Activated CD8-positive, alpha-beta memory T cell treated with anti-CD3 and anti-CD28 coated beads, Interleukin-2, amount 50 U/mL, for 4 hours (primary cell): Measurements from ENCODE around the gene KIRREL3.

Experiments used
- DNase-seq: peaks from one replicate; pipeline ENCODE4 v3.0.0-alpha.2; 2020

KIRREL3 gene

GRCh38 chr11:126456783-126457542 lies 543.6 kb downstream of the KIRREL3 start:
- no peak for DNase-seq

DNA sequence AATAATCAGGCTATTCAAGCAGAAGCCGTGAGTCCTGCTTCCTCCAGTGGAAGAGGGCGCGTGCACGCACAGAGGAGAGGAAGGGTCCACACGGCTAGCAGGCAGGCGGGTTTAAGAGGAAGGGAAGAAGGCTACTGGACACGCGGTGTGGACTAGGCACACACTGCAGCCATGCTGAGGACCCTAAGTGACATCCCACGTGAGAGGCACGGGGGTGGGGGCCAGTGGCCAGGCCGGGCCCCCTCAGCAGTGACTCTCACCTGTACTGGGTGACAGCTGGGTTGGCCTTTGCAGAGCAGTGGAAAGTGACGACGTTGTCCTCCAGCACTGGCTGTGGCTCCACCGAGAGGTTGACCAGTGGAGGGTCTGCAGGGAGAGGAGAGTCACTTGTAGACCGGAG lies 544.5 kb downstream of the KIRREL3 start:
- no peak for DNase-seq

- DNase-seq: no peak
Observed at GRCh38 chr11:126452241-126453101, 548.1 kb downstream of the KIRREL3 start.

DNA sequence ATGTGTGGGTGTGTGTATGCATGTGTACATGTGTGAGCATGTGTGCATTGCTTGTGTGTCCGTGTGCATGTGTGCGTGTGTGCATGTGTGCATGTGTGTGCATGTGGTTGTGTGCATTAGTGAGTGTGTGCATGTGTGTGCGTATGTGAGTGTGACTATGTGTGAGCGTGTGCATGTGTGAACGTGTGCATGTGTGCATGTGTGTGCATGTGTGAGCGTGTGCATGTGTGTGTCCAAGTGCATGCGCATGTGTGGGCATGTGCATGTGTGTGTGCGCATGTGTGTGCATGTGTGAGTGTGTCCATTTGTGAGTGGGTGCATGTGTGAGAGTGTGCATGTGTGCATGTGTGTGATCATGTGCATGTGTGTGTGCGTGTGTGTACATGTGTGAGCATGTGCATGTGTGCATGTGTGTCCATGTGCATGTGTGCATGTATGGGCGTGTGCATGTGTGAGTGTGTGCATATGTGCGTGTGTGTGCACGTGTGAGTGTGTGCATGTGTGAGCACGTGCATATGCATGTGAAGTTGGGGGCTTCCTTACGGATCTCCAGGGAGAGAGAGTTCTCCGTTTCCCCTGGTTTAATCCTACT lies 549.3 kb downstream of the KIRREL3 start:
- DNase-seq: no peak

DNA sequence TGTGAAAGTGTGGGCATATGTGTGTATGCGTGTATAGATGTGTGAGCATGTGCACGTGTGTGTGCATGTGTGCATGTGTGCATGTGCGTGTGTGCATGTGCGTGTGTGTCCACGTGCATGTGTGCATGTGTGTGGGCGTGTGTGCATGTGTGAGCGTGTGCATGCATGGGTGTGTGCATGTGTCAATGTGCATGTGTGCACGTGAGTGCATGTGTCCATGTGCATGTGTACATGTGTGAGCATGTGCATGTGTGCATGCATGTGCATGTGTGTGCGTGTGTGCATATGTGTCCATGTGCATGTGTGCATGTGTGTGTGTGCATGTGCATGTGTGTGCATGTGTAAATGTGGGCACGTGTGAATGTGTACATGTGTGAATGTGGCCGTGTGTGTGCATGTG lies 549.8 kb downstream of the KIRREL3 start:
- DNase-seq: no peak

GRCh38 chr11:126450198-126450597 lies 550.4 kb downstream of the KIRREL3 start:
- no peak for DNase-seq

DNA sequence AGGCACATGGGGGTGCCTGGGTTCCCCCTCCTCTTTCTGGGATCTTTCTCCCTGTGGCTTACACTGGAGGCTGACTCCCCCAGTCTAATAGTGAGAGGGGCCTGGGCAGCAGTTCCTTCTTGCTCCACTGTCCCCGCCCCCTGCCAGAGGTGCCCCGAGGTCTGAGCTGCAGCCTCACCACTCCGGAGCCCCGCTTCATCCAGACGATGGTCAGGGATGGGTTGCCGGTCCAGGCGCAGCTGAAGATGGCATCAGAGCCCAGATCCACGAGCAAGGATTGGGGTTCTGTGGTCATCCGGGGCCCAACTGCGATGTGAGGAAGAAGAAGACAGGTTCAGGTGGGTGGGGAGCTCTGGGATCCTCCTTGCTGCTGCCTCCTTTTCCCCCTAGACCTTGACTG lies 554.0 kb downstream of the KIRREL3 start:
- no peak for DNase-seq

DNA sequence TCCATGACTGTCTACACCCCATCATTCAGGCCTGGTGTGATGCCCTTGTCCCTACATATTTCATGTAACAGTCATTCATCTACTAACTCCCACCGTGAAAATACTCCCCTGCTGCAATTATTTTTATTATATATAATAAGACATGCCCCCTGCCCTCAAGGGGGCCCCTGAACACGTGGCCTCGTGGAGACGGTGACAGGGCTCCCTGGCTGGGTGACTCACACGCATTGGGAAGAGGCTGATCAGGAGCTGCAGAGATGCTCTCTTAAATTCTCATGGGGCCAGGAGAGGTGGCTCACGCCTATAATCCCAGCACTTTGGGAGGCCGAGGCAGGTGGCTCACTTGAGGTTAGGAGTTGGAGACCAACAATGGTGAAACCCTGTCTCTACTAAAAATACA lies 556.5 kb downstream of the KIRREL3 start:
- DNase-seq: no peak

GRCh38 chr11:126443120-126443519 lies 557.5 kb downstream of the KIRREL3 start:
- no peak for DNase-seq

DNA sequence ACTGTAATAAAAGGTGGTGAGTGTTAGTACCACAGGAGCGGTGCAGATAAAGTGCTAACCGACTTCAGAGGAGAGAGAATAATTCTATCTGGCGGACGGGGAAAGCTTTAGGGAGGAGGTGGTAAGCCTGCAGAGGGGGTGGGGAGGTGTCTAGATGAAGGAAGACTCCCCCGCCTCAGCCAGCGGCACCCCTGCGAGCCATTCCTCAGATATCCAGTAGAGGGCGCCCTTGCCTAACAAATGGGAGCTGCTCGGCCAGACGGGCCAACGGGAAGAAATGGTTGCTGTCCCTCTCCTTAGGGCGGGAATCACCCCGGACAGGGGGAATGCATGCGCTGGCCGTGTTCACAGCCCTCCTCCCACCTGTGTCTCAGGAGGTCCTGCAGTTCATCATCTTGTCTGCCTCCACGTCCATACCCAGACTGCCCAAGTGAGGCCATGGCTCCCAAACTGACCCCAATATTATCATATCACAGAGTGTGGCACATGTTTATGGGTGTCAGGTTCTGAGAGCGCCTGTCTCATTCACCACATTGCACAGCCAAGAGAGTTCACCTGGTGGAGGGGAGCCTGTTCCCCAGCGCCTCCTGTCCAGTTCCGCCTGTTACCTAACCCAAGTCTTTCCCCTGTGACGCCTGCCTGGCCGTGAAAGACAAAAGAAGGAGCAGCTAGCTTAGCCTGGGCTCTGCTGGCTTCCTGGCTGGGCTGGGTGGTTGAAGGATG lies 559.6 kb downstream of the KIRREL3 start:
- peak; percentile 72 for DNase-seq

GRCh38 chr11:126440276-126440675 lies 560.3 kb downstream of the KIRREL3 start:
- DNase-seq: no peak

GRCh38 chr11:126438691-126439090 lies 561.9 kb downstream of the KIRREL3 start:
- DNase-seq: no peak

DNA sequence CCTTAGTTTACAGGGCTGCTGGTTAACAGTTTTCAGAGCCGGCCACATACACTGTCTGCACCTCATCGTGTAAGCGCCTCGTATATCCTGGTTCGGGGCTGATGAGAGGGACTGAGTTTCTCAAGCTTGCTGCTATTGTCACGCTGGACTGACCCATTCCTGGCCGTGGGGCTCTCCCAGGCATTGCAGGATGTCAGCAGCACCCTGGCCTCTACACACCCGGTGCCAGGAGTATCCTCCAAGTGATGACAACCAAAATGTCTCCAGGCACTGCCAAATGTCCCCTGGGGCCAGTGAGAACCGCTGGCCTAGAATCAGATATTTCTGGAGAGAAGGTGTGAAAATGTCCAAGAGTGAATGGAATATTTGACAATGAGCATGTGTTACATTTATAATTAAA lies 562.3 kb downstream of the KIRREL3 start:
- no peak for DNase-seq

DNA sequence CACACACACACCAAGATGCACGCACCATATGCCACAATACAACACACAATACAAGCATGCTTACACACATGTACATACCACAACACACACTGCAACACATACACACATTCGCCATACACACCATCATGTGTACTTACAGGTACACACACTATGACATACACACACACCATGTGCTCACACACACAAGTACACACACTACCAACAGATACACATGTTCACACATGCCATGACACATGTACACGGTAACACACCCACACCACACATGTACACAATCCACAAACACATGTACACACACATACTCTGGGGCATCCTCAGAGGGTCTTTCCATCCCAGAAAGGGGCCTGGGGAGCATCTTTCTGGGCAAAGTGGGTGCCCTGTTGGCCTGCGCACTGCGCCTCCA lies 562.8 kb downstream of the KIRREL3 start:
- no peak for DNase-seq

- DNase-seq: no peak
Observed at GRCh38 chr11:126436209-126436755, 564.3 kb downstream of the KIRREL3 start.

GRCh38 chr11:126434950-126435335 lies 565.6 kb downstream of the KIRREL3 start:
- no peak for DNase-seq

DNA sequence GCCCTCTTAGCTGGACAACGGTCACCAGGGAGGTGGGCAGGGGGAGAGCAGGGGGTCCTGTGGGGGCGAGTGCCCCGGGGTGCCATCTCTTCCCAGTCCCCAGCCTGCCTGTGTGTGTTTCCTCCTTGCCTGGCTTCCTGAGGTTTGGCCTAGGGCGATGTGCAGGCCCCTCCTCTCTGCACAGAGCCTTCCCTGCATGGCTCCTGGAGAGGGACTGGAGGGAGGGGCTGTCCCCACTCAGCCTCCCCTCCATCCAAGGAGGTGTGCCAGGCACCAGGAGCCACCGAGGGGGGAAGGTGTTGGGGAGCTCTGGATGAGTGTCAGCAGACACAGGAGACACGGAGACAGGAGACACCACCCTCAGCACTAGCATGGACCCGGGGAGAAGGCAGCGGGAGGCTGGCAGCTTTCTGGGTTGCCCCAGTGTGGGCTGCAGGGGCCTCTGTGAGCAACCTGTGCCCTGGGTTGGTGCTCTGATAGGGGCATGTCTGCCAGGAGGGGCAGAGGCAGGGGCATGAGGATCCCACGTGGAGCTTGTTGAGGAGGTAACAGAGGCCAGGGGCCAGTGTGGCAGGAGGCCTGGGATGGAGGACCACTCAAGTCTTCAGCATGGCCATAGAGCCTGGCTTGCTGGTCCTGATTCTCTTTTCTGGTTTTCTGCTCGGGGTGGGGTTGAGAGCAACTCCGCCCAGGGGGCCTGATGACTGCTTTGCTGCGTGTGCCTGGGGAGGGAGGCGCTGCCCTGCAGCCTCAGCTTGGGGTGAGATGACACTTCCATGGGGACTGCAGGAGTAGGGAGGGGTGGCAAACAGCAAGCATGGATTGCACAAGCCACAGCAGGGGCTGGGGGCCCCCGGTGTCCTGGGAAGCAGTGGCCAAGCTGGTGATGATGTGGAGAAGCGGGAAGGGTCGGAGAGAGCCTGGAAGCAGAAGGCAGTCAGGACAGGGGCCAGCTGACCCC lies 566.3 kb downstream of the KIRREL3 start:
- DNase-seq: no peak

DNA sequence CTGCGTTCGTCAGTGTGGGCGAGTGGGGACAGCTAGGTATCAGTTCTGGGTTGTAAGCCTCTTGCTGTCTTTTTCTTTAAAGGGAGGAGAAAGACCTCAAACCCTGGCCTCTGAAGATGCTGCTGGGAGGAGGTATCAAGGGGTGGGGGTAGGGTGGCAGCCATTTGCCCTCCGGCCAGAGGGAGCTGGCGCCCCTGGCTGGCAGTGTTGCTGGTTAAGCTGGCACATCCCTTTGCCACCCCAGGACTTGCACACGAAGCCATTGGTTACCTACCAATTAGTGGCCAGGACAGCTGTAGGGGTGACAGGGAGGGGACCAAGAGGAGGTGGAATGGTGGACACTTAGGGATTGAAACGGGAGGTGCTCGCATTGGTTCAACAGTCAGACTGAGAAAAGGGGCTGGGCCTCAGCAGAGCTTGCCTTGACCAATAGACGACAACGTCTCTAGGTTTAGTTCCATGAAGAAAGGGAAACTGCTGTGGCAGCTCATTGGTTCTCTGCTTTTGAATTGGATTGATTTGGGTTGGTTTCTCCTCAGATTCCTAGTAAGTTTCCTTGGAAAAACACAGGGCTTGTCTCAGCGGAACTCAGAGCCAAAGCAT lies 567.2 kb downstream of the KIRREL3 start:
- DNase-seq: no peak

GRCh38 chr11:126432525-126432924 lies 568.0 kb downstream of the KIRREL3 start:
- no peak for DNase-seq

GRCh38 chr11:126432065-126432461 lies 568.5 kb downstream of the KIRREL3 start:
- no peak for DNase-seq

DNA sequence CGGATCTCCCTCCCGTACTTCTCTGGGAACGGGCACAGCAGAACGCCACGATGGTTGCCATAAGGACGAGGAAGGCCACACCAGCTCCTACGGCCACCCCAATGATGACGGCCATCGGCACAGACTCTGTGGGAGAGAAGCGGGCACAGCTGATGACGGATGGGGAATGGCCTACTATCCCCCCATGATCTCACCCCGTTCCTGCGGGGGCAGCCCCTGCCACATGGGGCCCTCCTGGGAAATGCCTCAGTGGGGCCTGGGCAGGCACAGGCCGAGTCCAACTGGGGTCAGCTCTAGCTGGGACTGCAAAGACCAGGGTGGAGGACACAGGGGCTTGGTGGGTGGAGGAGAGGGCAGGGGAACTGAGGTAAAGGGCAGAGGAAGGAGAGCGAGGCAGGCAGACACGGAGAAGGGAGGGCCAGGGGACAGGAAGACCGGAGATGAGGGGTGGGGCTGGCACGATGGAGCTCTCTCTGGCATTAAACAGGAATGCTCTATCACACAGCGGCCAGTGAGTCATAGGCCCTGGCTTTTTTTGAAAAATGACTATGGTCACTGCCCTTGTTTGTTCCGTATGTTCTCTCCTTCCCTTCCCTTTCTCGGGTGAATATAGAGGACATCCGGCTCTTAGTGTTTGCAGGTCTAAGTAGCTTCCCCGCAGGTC lies 569.0 kb downstream of the KIRREL3 start:
- no peak for DNase-seq
